Muscle of arm (tissue), 12 donors: ENCODE measurements around the gene PRAME. TPM values are rescaled to one million over a fixed set of nuclear protein-coding genes. Genes with fewer than 3 reads are reported as not detected.

Experiments
- DNase-seq: peaks from one replicate; pipeline ENCODE4 v3.0.0-alpha.2; 2013
- polyA plus RNA-seq, 12 donors: library from polyadenylated mRNA; unstranded; fragments of 120-200 nt; gene quantifications; one replicate each; pipeline ENCODE4 v1.2.1, GENCODE V29; 2013; ENCODE audit not compliant: insufficient read length in 12 of 12

PRAME gene
- polyA plus RNA-seq, 12 donors: 0.11 to 0.23 TPM; not detected in 10

GRCh38 chr22:22579869-22580604 lies 21.0 kb upstream of the PRAME start:
- no peak for DNase-seq

GRCh38 chr22:22578702-22579424 lies 19.8 kb upstream of the PRAME start:
- DNase-seq: peak; percentile 7

GRCh38 chr22:22576989-22577427 lies 17.9 kb upstream of the PRAME start:
- no peak for DNase-seq

- DNase-seq: no peak
Observed at GRCh38 chr22:22576244-22576988, 17.4 kb upstream of the PRAME start.

DNA sequence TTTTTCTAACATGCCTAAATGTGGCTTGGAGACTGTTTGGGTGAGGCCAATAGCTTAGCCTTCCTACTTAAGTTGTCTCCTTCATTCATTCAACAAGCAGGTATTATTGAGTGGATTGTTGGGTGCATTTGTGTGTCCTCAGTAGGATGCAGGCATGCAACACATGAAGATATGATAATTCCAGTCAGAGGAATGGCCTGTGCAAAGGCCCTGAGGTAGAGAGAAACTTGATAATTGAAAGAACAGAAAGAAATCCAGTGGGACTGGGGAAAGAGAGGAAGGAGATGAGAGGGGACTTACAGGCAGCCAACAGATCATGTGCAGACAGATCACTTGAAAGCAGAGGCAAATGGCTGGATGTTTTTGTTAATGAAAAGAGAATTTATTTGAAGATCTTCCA lies 15.3 kb upstream of the PRAME start:
- no peak for DNase-seq

DNA sequence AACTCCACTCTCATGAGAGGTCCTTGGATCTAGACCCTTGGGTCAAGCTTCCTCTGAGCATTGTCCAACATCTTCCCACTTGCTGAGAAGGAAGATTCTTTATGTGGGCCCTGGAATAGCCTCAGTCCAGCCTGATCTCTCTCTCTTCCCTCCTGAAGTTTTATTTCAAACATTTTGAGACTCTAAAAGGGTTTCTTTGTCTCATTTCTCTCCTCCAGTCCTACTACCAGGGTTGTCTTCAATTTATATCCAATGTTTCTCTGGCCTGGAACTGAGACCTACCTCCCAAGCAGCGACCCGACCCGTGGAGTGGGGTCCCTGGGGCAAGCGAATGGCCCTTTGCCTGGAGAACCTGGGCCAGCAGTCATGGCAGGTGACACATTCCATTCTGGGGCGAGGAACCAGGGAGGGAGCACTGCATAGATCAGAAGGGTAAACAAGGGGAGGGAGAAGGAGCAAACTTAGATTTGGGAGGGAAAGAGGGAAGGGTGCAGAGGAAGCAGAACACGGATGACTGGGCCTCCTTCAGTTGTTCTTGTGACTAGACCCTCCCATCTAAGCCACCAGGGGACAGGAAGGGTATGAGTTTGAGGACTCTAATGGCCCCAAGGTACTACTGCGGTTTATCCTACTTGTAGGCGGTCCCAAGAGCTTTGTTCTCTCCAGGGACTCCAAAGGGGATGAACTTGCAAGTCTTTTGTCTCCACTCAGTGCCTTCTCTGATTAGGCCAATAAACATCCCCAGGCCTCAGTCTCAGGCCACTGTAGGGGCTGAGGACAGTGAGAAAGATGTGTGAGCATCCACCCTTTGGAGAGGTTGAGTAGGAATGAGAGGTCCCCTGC lies 14.2 kb upstream of the PRAME start:
- no peak for DNase-seq

DNA sequence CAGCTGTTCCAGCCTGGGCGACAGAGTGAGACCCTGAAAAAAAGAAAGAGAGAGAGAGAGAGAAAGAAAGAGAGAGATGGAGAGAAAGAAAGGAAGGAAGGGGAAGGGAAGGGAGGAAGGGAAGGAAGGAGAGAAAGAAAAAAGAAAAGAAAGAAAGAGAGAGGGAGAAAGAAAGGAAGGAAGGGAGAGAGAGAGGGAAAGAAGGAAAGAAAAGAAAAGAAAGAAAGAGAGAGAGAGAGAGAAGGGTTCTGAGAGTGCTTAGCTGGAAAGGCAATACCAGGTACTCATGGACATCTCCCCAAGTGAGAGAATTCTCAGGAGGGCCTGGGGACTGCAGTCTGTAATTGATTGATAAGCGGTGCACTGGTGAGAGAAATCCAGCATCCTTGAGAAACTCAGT lies 12.8 kb upstream of the PRAME start:
- DNase-seq: no peak

DNA sequence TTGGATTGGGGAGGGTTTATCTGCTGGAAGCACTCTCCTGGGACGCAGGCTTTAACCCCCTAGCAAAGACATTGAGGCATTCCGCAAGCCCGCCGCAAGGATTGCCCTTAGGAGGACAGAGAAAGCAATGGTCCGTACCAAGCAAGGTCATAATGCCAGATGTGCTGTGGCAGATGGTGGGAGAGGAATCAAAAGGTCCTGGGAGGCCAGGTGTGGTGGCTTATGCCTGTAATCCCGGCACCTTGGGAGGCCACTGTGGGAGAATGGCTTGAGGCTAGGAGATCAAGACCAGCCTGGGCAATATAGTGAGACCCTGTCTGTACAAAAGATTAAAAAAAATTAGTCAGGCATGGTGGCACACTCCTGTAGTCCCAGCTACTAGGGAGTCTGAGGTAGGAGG lies 12.4 kb upstream of the PRAME start:
- no peak for DNase-seq

GRCh38 chr22:22569218-22569617 lies 10.2 kb upstream of the PRAME start:
- DNase-seq: no peak

DNA sequence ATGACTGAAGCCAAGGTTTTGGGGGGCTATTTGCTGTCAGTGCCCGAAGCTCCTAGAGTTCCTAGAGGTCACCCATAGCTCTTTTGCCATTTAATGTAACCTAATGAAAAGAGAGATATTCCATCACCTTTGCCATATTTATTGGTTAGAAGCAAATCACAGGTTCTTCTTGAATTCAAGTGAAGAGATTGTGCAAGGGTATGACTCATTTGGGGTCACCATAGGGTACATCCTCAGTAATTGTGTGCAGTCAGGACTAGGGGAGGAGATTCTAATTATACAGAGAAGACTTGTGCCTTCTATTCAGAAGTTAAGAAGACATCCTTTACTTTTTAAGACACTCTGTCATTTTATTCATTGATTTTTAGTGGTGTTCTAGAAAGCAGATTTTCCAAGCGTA lies 6.9 kb upstream of the PRAME start:
- no peak for DNase-seq

- no peak for DNase-seq
Observed at GRCh38 chr22:22558071-22558971, 744 bp downstream of the PRAME start.

DNA sequence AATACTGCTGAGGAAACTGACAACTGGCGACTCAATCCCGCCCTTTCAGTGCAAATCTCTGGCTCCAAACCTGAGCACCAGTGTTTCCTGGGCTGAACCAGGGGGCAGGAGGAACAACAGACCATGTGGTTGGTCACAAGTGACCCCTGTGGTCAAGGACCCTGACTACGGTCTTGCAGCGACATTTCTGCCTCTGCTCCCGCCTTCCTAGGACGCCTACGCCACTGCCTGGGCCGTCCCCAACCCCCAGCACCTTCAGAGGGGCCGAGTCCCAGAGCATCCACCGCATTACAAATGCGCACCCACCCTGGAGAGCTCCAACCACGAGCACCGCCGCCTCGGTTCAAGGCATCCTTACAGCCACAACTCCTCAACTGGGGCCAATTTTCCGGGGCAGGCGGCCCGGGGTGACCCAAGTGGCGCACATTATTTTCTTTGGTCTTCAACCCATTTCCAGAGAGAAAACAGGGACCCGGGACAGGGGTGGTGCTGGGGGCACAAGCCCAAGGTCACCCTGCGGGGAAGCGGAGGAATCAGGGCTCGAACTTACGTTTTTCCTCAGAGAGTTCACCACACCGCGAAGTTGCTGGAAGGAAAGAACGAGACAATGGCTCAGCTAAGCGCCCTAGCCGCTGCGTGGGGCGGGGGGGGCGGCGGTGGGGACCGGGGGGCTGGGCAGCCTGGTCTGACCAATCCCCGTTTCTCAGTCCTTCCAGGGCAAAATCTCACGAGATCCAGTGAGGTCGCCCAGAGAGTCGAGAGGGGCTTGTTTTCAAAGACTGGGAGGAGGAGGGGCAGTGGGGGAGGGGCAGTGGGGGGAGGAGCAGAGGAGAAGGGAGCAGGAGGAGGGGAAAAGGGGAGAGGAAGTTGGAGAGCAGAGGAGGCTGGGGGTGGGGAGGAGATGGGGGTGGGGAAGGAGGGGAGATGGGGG lies 1.8 kb downstream of the PRAME start:
- no peak for DNase-seq

DNA sequence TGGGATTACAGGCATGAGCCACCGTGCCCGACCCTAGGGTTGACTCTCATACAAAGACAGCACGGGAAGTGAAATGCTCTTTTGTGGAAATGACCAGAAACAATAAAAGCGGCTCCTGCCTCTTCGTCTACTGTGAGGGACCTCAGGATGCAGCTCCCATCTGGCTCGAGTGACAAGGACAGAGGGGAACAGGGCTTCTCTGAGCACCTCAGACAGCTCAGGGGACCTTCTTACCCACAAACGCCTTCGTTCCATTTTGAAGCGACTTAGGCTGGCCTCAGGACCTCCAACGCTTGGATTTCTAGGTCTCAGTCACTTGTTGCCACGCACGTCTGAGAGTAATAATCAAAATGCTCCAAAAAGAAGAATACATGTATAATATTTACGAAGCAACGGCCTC lies 2.5 kb downstream of the PRAME start:
- DNase-seq: no peak

DNA sequence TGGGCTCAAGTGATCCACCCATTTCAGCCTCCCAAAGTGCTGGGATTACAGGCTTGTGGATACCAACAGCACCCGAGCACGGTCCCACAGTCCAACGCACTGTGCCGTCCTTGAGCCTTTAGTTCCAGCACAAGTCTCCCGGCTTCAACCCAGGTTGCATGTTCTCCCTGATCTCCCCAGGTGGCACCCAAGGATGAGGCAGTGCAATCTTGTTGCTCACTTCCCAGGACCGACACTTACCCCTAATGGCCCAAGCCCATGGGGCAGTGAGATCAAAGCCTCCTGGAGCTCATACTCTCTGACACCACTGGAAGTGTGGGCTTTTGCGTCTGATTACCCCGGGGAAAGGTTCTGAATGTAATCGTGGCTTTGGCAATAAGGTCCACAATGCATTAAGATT lies 3.5 kb downstream of the PRAME start:
- DNase-seq: no peak

GRCh38 chr22:22554587-22555284 lies 4.3 kb downstream of the PRAME start:
- no peak for DNase-seq

DNA sequence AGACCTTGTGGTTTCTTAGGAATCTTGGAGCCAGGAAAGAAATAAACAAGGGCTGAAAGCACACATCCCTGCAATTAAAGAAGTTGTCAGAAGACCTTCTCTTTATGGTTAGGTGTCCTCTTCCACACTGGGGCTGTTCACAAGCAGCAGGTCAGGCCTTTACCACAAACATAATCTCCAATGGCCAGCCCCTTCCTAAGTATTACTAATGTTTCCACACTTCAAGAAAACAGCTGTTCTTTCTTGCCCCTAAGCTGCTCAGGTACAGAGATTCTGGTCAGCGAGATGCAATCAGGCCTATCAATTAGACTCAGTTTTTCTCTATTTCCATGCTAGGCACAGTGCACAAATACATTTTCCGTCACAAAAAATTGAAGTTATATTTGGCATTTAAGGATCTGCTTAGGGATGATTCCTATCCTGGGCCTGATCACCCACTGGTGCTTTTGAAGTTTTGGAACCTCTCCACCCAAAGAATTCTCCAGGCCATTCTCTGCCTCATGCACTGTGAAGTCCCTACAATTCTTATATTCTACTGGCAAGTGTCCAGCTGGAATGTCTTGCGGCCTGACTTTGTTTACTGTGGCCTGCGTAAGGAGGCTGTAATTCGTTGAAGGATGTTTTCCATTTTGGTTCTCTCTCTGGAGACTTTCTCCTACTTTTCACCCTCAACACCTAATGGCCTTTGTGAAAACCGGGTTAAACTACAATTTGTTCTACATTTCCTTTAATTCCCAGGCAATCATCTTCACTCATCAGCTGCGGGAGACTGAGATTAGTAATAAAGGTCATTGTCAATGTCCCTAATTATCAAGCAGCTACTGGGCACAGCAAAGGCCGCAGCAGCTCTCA lies 5.1 kb downstream of the PRAME start:
- no peak for DNase-seq

GRCh38 chr22:22553141-22553540 lies 5.9 kb downstream of the PRAME start:
- no peak for DNase-seq

DNA sequence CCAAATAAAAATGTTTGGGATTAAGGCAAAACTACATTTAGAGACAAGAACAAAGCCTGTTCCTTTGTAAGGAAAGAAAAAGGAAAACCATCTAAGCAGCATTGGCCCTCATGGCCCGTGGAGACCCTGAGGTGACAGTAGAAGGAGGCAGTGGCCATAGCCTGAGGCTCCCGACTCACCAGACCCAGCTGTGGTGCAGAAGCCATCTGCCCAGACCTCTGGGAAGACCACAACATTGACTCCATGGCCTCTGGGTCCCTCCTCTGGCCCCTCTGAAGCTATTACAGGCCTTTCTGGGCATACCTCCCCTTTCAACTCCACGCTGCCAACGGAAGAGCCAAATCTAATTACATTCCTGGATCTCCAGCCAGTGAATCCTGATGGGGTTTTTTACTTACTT lies 6.4 kb downstream of the PRAME start:
- no peak for DNase-seq
